ENCODE data around the gene SUMF1. TPM values are rescaled to one million over a fixed set of nuclear protein-coding genes. Genes with fewer than 3 reads are reported as not detected.

Gene SUMF1
- total and polyA plus RNA-seq, 8 donors: 27.1 to 43.9 (median 35.3) TPM

DNA sequence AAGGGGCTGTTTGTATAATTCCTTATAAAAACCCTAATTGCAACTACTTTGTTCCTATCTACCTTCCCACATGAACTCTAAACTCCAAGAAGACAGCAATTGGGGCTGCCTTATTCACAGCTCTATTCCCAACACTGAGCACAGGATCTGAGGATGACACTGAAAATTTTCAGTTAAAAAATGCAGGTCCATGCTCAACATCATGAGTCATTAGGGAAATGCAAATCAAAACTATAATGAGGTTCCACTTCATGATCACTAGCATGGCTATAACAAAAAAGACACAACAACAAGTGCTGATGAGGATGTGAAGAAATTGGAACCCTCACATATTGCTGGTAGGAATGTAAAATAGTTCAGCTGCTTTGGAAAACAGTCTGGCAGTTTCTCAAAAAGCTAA is 12.9 kb downstream of the SUMF1 start:
- TF ChIP-seq, protein P1, sequence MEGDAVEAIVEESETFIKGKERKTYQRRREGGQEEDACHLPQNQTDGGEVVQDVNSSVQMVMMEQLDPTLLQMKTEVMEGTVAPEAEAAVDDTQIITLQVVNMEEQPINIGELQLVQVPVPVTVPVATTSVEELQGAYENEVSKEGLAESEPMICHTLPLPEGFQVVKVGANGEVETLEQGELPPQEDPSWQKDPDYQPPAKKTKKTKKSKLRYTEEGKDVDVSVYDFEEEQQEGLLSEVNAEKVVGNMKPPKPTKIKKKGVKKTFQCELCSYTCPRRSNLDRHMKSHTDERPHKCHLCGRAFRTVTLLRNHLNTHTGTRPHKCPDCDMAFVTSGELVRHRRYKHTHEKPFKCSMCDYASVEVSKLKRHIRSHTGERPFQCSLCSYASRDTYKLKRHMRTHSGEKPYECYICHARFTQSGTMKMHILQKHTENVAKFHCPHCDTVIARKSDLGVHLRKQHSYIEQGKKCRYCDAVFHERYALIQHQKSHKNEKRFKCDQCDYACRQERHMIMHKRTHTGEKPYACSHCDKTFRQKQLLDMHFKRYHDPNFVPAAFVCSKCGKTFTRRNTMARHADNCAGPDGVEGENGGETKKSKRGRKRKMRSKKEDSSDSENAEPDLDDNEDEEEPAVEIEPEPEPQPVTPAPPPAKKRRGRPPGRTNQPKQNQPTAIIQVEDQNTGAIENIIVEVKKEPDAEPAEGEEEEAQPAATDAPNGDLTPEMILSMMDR (IDR thresholded peaks at IDR 0.05): no peak
- ATAC-seq: no peak

DNA sequence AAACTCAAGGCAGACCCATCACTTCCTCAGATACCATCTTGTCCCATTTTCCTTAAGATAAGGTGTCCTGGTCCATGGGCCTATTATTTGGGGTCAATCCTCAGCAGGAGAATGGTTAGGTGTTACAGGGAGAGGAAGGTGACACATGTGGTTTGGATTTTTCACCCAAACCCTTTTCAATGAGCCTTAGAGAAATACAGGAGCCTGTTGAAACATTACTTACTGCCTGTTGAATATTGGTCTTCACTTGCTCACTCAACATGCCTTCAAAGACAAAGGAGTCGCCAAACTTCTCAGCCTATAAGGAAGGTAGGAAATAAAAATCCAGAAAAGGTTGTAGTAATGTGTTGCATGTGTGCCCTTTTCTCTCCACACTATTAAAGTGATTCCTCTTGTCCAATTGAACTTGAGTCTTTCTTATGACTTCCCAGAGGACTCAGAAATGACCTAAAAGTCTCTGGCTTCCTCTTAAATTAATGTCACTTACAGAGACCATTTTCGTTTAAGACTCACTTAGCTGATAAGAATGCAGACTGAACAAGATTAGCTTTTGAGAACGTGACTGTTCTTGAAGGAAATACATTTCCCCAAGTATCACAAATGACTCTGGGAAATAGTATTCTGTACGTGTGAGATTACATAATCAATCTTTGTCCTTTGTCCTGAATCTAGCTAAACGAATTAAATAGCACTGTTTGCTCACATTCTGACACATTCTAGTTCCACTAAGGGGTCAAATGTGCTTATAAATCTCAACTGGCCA is 17.8 kb downstream of the SUMF1 start:
- ATAC-seq: no peak
- intact Hi-C loops (cut with DNase I): no loop called here
- peaks cover 0 to 52% of the 10 kb centered on the region in 2 donors for H3K36me3 ChIP-seq
- H3K4me1 ChIP-seq: no peaks in the 10 kb centered on the region
- no peak overlapping the region for H3K27ac ChIP-seq
- no peaks in the 10 kb centered on the region for H3K27me3 ChIP-seq
- TF ChIP-seq, protein P1 (IDR thresholded peaks at IDR 0.05): no peak
- H3K9me3 ChIP-seq: no peaks in the 10 kb centered on the region
- H3K4me3 ChIP-seq: no peak overlapping the region
- no peak for DNase-seq

More for the DNA sequence above, 12.9 kb downstream of the SUMF1 start:
- no peaks in the 10 kb centered on the region for H3K27me3 ChIP-seq
- H3K4me1 ChIP-seq: no peaks in the 10 kb centered on the region
- H3K9me3 ChIP-seq: no peaks in the 10 kb centered on the region
- peaks cover 0 to 9% of the 10 kb centered on the region in 2 donors for H3K36me3 ChIP-seq
- no peak overlapping the region for H3K4me3 ChIP-seq
- intact Hi-C loops (cut with DNase I): no loop called here
- H3K27ac ChIP-seq: no peak overlapping the region
- DNase-seq: no peak

DNA sequence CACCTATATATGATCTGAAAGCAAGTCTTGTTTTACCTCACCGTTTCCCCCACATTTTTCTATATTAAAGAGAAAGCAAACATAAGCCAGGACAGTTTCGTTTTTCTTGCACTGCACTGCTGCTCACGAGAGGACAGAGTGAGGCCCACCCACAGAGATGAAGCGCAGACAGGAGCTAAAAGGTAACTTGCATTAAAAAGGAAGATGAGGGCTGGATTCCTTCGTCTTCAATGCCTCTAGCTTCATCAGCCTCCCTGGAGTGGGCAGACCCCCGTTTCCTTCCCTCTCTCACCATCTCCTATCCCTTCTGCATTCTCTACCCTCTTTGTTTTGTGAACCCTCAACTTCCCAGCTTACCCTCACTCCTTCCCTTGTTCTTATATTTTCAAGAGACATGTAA is 18.9 kb downstream of the SUMF1 start:
- H3K9me3 ChIP-seq: no peaks in the 10 kb centered on the region
- no peak for ATAC-seq
- TF ChIP-seq, protein P1 (IDR thresholded peaks at IDR 0.05): no peak
- intact Hi-C loops (cut with DNase I): no loop called here
- no peak overlapping the region for H3K27ac ChIP-seq
- H3K27me3 ChIP-seq: no peaks in the 10 kb centered on the region
- H3K4me1 ChIP-seq: no peaks in the 10 kb centered on the region
- H3K36me3 ChIP-seq: peaks cover 0 to 61% of the 10 kb centered on the region in 2 donors
- no peak overlapping the region for H3K4me3 ChIP-seq
- no peak for DNase-seq

DNA sequence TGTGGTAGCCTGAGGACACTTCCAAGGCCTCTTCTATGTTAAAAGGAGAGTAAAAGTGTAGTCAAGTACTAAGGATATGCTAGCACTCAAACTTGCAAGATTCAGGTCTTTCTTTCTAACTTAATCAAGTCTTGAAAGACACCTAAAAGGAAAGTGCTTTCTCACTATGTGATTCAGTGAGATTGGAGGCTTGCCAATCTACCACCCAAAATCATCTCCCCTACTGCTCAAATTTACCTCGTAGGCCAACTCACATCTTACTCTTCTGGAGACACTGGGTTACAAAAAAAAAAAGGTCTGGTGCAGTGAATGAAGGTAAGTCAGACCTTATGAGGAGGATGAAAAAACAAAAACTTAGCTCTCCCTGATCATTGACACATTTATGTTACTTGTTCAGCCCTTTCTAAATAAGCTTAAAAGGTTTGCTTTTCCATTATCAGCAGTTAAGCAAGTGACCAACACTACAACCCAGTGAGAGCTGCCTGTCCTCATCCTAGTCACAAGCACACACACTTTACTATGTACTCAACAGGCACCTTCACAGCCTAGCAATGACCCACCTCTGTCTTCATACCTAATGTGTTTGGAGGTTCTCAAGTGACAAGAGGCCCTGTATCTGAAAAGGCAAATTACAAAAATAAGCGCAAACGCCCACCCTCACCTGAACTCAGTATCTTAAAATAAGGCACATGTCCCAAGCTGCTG is 19.6 kb downstream of the SUMF1 start:
- intact Hi-C loops (cut with DNase I): no loop called here
- no peak for DNase-seq
- no peak overlapping the region for H3K27ac ChIP-seq
- no peak overlapping the region for H3K4me3 ChIP-seq
- no peaks in the 10 kb centered on the region for H3K27me3 ChIP-seq
- no peaks in the 10 kb centered on the region for H3K9me3 ChIP-seq
- TF ChIP-seq, protein P1 (IDR thresholded peaks at IDR 0.05): no peak
- H3K4me1 ChIP-seq: no peaks in the 10 kb centered on the region
- peaks cover 0 to 61% of the 10 kb centered on the region in 2 donors for H3K36me3 ChIP-seq
- ATAC-seq: peak; percentile 73

DNA sequence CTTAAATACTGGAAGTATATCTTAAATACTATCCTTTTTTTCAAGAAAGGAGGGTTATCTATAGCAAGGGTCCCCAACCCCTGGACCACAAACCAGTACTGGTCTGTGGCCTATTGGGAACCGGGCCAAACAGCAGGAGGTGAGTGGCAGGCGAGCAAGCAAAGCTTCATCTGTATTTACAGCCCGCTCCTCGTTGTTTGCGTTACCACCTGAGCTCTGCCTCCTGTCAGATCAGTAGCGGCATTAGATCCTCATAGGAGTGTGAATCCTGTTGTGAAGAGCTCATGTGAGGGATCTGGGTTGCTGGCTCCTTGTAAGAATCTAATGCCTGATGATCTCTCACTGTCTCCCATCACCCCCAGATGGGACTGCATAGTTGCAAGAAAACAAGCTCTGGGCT is 26.1 kb downstream of the SUMF1 start:
- intact Hi-C loops (cut with DNase I): no loop called here
- ATAC-seq: no peak
- H3K9me3 ChIP-seq: no peaks in the 10 kb centered on the region

More for the DNA sequence above, 26.1 kb downstream of the SUMF1 start:
- no peaks in the 10 kb centered on the region for H3K27me3 ChIP-seq
- TF ChIP-seq, protein P1 (IDR thresholded peaks at IDR 0.05): no peak
- peak in 1 of 4 donors; percentile 20 for DNase-seq
- H3K27ac ChIP-seq: no peak overlapping the region
- H3K36me3 ChIP-seq: peaks cover 0 to 25% of the 10 kb centered on the region in 2 donors
- H3K4me3 ChIP-seq: no peak overlapping the region
- H3K4me1 ChIP-seq: no peaks in the 10 kb centered on the region

Data from left lung (tissue), 10 donors.